ENCODE data around the gene PROX2. TPM values are rescaled to one million over a fixed set of nuclear protein-coding genes. Genes with fewer than 3 reads are reported as not detected.

Gene PROX2
- total and polyA plus RNA-seq, 9 of the 15 experiments (the other 6 are each of a cell fraction or from before 2014, with no cell fraction given), result not detected

- TF ChIP-seq ATF3 (IDR thresholded peaks at IDR 0.05), result peak; percentile 48
- no peak for TF ChIP-seq ATF3 (CRISPR knock-in tag; conservative IDR thresholded peaks at IDR 0.05)
- TF ChIP-seq HINFP (tag; conservative IDR thresholded peaks at IDR 0.05; ENCODE audit: low read depth), result no peak
- peak; percentile 76 for TF ChIP-seq JUND (IDR thresholded peaks at IDR 0.05; ENCODE audit: borderline replicate concordance, low read depth, low read length)
- TF ChIP-seq JUND (tag; IDR thresholded peaks at IDR 0.05; ENCODE audit: borderline replicate concordance, low read depth, low read length), result no peak; the same call in 2 of the 3 replicates
- no peak for TF ChIP-seq MCM7 (IDR thresholded peaks at IDR 0.05)
- TF ChIP-seq ETS2 (tag; IDR thresholded peaks at IDR 0.05; ENCODE audit: borderline replicate concordance, poor library complexity, severe bottlenecking), result no peak
- no peak for TF ChIP-seq ZNF280A (IDR thresholded peaks at IDR 0.05; ENCODE audit: low read depth, partially characterized antibody)
- no peak for TF ChIP-seq ZFP1 (CRISPR knock-in tag; IDR thresholded peaks at IDR 0.05)
- TF ChIP-seq ZNF134 (CRISPR knock-in tag; conservative IDR thresholded peaks at IDR 0.05), result no peak
- no peak for TF ChIP-seq TEAD2 (tag; IDR thresholded peaks at IDR 0.05)
- no peak for TF ChIP-seq ZNF274 (IDR thresholded peaks at IDR 0.05; ENCODE audit: borderline replicate concordance, low read depth, low read length)
- TF ChIP-seq ZNF354B (CRISPR knock-in tag; IDR thresholded peaks at IDR 0.05), result no peak
- peak; percentile 65 for TF ChIP-seq TCF3 (CRISPR knock-in tag; IDR thresholded peaks at IDR 0.05)
- no peak for TF ChIP-seq TCF15 (CRISPR knock-in tag; IDR thresholded peaks at IDR 0.05)
- no peak for TF ChIP-seq ZNF347 (CRISPR knock-in tag; IDR thresholded peaks at IDR 0.05; ENCODE audit: low read depth)
- no peak for TF ChIP-seq FOXJ2 (tag; IDR thresholded peaks at IDR 0.05)
- no peak for TF ChIP-seq ZNF217 (CRISPR knock-in tag; IDR thresholded peaks at IDR 0.05)
- TF ChIP-seq PKNOX1 (IDR thresholded peaks at IDR 0.05), result no peak
- no peak for TF ChIP-seq MEIS2 (IDR thresholded peaks at IDR 0.05; ENCODE audit: partially characterized antibody)
- no peak for TF ChIP-seq HMG20A (CRISPR knock-in tag; conservative IDR thresholded peaks at IDR 0.05)
Measured at GRCh38 chr14:74846968-74847665, 28.8 kb downstream of the PROX2 start (continued).
